HG03139 (cell line): ENCODE results near the gene SYNJ1.
"Not testable (repeated sequence)": the region's sequence is repeated elsewhere in the genome, so short reads cannot be mapped to it uniquely, and the experiment has no call there.

Experiments used
- ATAC-seq: cut with Tn5 transposase; IDR thresholded peaks from one replicate; pipeline ENCODE4 v1.9.1; 2021; ENCODE audit not compliant: unreplicated experiment

SYNJ1 gene

DNA sequence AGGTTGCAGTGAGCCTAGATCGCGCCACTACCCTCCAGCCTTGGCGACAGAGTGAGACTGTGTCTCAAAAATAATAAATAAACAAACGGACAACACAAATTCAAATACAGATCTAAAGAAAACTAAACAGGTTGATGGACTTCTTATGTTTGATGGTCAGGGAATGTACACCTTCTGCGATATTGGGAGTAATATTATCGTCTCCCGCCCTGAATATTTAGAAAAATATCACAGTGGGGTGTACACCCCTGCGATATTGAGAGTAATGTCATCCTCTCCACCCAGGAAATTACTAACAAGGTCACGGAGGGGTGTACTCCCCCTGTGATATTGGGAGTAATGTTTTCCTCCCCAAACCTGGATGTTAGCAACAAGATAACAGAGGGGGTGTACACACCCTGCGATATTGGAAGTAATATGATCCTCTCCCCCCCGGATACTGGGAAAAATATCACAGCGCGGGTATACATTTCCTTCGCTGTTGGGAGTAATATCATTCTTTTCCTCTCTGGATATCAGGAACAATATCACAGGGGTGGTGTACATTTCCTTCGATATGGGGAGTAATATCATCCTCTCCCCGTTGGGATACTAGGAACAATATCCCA lies 114.3 kb downstream of the SYNJ1 start:
- ATAC-seq: no peak

DNA sequence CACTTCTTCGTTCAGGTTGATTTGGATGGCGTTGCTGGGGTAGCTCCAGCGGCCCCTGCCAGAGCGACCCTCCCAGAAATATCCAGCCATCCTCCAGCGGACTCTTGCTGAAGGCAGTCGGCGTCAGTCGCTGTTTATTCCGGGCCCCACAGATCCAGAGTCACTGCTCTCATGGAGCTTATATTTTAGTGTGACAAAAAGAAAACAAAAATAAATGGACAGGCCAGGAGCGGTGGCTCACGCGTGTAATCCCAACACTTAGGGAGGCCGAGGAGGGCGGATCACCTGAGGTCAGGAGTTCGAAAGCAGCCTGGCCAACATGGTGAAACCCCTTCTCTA lies 114.8 kb downstream of the SYNJ1 start:
- ATAC-seq: no peak

DNA sequence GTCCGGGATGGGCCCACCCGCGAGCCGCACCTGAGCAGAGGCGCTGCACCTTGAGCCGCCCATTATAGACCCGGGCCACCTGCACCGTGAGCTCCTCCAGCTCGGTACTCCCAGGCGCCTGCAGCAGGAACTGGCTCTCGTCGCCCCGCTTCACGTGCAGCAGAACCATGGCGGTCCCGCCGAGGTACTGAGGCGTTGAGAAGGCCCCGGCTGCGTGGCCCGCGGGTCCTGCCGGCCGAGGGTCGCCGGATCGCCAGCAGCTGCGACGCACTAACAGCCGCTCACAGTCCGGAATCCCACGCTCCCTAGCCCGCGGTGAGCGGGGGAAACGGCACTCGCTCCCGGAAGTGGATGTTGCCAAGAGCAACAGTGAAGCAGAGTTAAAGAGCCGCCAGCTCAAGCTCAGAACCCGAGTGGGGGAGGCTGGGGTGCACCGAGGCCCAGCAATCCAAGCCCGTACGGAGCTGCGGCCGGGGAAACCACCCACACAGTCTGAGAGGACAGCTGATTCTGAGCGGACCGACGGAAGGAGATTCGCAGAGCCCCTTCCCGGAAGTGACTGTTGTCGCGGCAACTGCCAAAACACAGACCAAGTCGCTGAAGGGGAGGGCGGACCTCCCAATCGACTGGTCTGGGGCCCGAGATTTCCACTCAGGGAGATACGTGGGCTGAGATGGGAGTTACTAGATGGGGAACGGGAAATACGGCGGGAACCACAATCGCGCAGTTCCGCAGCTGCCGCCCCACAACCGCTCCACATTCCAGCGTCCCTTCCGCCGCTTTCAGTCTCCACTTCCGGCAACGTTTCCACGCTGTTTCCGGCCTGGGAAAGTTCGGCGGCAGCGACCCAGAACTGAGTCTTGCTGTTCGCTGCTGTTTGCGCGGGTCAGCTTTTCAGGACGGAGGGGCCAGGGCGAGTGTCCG lies 115.5 kb downstream of the SYNJ1 start, which contains the start of gene CFAP298:
CFAP298 (minus strand) TSS at position 303 of the 924 bp plus-strand sequence; CDS start at position 169, 134 bp downstream.
- peak; percentile 92 for ATAC-seq

DNA sequence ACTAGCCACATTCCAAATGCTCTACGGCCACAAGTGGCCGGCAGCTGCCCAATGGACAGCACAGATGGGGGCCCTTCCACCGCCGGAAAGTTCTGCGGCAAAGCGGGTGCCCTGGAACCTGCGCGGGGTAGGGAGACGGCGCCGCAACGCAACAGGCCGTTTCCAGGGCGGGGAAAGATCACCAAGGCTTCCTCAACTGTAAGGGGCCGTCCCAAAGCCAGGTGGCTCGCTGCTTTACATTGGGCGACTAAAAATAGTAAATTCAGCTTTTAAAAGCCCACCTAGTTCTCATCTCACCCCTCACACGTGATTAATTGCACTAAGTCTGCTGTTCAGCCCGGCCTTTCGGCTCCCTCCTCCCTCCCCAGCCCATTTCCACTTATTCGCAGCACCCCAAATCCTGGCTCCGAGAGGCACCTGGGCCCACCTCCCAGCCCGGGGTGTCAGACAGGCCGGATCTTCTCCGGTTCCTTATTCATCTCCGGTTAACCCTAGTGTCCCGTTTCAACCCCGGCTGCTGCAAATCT lies 116.3 kb downstream of the SYNJ1 start:
- ATAC-seq: no peak

DNA sequence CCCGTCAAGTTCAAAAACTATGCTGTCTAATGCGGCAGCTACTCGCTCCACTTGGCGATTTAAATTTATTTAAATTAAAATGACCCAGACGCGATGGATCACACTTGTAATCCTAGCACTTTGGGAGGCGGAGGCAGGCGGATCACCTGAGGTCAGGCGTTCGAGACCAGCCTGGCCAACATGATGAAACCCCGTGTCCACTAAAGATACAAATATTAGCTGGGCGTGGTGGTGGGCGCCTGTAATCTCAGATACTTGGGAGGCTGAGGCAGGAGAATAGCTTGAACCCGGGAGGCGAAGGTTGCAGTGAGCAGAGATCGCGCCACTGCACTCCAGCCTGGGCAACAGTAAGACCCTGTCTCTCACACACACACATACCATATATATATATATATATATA lies 116.9 kb downstream of the SYNJ1 start:
- not testable (repeated sequence) for ATAC-seq

DNA sequence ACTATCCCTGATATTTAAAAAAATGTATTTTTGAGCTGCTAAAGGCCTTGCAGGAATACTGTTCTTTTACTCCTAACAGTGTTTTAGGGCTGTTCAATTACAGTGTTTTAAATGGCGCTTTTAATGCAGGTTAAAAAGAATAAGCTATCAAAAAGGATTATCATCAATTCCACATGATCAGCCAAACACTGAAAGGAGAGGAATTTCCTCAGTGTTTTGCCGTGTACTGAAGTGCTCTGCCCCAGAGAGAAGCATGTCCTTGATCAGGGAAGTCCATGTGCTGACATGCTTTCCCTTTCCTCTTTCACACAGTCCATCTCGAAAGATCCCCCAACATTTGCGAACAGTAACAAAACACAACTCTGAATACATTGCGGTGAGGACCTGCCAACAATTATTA lies 119.0 kb downstream of the SYNJ1 start:
- ATAC-seq: no peak

DNA sequence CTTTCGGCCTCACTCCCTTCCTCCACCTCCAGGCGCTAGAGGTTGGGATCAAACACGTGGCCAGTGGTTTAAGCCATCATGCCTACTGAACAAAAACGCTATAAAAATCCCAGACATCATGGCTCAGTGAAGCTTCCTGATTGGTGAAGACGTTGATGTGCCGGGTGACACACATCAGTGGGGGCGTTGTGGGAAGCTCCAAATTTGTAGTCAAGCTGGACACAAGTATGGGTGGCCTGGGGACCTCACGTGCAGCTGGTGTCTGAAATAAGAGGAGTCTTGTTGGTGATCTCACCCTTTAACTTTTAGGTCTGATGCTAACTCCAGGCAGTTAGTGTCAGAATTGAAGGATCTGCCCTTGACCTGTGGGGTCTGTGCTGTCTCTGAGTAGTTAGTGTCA lies 122.3 kb downstream of the SYNJ1 start:
- ATAC-seq: no peak

DNA sequence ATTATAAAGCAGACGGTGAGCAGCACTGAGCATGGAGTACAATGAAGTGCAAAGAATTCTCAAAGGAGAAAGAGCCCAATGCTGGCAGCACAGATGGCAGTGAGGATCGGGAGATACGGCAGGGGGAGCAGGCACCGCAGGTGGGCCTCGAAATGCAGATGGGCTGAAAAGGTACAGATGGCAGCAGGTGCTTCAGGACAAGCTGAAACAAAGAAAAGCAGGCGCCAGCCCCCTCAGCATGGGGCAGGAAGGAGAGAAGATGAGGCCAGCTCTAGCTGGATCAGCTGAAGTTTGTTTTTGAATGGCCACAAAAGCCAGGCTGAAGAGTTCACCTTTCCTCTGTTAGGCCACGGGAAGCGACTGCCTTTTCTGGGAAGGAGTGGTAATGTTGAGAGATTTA lies 123.3 kb downstream of the SYNJ1 start:
- ATAC-seq: no peak

DNA sequence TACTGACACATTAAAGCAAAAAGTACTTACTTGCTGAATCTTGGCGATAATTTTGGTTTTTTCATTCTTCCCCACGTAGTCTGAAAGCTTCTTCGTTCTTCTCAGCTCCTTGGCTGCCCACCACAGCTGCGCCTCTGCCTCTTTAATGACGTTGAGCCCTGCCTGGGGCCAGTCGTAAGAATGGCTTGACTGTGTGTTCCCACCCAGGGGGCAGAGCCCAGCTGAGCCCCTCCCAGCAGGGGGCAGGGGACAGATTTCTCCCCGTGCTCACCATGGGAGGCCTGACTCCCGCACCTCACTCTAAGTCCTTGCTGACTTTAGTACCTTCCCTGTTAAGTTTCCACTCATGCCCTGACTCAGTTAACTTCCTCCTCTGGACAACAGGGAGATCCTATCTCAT lies 124.7 kb downstream of the SYNJ1 start:
- ATAC-seq: no peak

DNA sequence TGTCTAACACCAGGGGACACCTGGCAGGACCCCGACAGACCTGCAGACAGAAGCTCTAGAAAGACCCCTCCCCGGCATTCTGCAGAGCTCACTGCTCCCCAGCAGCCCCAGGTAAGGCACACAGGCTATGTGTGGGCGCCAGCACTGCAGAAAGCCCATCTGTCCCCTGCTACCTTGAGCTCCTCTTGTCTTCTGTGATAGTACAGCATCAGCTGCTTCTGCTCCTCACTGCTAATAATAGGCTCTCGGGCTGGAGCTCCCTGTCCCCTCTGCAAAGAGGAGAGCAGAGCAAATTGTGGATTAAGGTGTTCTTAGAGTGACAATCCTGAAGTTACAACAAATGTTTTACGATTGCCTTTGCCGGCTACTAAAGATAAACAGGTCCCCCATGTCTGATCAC lies 125.7 kb downstream of the SYNJ1 start:
- no peak for ATAC-seq

DNA sequence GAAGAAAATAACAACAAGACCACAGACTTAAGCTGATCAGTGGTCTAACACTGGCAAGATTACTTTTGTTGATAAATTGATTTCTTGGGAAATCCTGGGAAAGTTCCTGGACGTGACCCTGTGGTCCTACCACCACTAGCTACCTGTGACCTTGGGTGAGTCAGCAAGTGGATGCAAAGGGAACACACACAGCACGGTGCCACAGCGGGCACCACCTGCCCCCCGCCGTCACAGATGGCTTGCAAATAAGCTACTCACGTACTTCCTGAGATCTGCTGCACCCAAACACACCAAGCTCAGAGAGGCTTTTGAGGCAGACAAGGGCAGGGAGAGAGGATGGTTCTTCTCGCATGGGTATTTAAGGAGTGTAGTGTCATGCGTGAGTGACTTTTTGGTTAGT lies 128.3 kb downstream of the SYNJ1 start:
- ATAC-seq: no peak

DNA sequence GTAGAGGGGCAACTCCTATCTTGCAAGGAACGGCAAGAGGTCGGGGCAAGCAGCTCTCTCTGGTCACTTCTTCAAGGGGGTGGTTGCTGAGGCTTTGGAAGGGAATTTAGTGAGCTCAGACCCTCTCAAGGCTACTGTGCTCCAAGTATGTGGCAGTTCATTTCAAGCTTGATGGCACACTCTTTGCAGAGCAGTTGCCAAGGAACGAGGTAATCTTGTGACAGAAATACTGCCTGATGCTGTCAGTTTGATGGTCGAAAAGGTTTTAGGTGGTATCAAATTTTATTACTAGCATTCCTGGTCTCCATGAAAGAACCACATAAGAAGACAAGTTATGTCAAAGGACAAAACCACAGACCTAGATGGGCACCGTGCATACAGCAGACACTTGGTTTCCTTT lies 128.7 kb downstream of the SYNJ1 start:
- ATAC-seq: no peak

DNA sequence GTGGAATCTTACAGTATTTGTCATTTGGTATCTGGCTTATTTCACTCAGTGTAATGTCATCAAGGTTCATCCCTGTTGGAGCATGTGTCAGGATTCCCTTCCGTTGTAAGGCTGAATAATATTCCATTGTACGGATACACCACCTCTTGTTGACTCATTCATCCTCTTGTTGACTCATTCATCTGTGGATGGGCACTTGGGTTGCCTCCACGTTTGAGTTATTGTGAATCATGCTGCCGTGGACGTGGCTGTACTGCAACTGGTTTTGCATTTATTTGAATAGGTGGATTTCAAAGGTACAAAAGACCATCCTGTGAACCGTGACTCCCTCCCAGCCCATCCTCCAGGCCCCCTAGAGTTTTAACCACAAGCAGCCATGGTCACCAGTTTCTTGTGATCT lies 130.6 kb downstream of the SYNJ1 start:
- ATAC-seq: no peak

DNA sequence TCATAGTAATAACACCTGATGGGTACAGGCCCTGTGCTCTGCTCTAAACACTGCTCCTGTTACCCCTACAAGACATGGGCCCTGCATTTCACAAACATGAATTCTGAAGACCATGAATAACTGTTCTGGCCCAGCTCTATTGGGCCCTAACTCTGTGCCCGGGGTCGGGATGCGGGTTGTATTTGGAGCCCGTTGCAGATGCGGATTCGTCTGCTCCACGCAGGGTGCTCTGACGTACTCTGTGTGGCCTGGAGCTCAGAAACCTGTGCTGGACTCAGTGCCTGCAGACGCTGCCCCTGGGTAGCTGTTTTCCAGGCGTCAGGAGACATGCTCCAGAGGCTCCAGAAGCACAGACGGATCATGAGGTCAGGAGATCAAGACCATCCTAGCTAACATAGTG lies 132.4 kb downstream of the SYNJ1 start:
- ATAC-seq: no peak

DNA sequence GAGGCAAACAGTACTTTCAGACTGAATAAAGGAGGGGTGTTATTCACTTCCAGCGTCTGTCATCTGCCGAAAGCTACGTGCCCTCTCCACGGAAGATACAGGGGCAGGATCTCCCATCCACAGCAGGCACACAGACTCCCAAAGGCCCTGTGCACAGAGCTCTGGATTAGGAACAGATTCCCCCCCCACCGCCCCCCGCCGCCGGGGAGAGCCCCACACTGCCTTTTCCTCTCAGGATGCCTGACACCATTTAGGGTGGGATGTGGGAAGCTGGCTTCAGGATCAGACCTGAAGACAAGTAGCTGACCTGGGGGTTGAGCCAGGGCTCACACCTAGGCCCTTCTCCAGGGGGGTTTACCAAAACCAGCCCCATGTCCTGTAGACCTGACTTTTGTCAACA lies 134.1 kb downstream of the SYNJ1 start:
- ATAC-seq: no peak

DNA sequence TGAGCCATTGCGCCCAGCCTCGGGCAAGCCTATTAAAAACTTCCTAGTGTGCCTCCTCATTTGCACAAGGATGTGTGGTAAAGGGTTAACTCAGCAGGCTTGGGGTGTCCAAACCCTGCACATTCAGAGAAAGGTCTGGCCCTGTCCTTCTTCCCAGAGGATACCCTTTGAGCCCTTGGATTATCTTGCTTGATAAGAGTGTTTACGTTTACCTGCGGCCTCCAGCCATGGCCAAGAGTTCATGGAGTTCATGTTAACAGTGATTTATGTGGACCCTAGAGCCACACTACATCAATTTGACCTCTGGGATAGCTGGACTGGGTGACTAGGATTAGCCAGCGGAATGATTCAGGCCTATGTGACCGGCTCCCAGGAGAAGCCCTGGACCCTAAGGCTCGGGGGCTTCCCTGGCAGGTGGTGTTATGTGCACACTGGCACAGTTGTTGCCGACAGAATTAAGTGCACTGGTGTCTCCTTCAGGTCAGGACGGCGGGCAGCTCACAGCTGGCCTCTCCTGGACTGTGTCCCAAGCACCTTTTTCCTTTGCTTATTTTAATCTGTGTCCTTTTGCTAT lies 134.8 kb downstream of the SYNJ1 start:
- no peak for ATAC-seq

DNA sequence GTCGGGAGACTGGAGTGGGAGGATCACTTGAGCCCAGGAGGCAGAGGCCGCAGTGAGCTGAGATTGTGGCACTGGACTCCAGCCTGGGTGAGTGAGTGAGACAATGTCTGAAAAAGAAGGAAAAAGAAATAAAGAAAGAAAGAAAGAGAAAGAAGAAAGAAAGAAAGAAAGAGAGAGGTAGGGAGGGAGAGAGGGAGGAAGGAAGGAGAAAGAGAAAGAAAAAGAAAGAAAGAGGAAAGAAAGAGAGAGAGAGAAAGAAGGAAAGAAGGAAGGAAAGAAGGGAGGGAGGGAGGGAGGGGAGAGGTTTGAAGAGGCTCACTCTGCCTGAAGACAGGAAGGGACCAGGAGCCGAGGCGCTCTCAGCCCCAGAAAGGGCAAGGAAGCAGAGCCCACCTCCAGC lies 137.7 kb downstream of the SYNJ1 start:
- ATAC-seq: no peak

DNA sequence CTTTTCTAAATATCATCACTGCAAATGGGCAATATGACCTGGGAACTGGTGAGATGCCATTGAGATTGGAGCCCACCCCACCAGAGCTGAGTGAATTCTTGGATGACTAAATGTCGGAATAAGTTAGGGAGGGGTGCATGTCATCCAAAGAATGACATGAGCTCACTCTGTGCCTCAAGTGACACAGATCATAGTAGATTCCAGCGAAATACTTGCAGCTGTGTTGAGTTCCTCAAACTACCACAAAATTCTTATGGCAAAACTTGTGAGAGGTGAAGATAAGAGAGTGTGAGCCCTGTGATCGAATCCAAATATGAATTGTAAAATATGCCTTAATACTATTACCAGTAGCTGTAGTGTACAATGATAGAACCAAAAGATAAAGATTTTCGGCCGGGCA lies 140.2 kb downstream of the SYNJ1 start:
- ATAC-seq: no peak

DNA sequence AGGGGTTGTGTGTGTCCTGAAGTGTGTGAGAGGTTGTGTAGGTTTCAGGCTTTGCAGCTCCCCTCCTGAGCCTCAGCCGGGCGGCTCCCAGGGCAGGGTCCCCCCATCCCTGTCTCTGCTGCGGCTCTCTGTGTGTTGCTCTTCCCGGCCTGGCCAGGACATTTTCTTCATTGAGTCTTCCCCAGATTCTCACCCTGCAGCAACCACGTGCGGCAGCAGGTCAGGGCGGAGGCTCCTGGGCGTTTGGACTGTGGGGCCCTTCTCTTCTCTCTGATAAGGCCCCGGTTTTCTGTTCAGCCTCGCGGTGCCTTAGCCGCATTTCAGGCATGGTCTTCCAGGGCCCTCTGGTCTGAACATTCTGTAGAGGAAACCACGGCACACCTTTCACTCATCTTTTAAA lies 140.7 kb downstream of the SYNJ1 start:
- ATAC-seq: no peak

DNA sequence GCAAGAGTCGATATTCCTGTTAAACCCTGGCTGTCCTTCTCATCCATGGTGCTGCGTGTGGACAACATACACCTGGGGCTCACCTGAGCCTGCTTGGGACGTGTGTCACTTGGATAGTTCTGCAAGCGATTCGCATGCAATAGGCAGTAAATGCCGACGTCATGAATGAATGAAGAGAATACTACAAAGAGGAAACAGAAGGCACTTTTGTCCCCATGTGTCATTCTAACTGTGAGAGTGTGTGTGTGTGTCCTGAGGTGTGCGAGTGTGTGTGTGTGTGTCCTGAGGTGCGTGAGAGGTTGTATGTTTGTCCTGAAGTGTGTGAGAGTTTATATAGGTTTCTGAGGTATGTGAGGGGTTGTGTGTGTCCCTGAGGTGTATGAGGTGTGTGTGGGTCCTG lies 141.8 kb downstream of the SYNJ1 start:
- no peak for ATAC-seq

DNA sequence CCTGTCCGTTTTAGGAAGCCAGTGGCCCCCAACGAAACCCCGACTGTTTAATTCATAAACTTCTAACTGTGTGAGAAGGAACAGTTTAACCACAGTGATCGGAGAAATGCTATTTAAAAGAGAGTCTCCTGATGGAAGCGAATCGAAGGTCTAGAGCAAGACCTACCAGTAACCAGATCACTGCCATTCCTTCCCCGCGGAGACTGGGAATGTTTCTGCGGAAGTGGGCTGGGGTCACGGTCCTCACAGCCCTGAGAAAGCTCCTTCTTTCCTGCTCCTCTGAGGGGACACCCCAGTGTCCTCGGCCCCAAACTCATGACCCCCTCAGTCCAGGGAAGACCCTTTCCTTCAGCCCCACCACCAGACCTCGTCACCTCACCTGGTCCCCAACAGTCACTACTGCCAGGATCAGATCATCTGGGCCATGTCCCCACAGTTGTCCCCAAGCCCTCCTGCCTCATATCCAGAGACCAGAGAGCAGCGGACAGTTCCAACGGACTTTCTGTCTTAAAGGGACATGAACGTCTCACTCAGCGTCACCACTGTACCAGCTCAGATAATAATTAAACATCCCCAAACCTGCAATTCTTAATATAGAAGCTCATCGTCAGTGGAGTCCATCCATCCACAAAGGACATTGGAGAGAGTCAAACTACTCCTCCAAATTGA lies 142.6 kb downstream of the SYNJ1 start, which contains the start of gene TCP10L:
TCP10L (minus strand) TSS at position 482 of the 669 bp plus-strand sequence. CDS start 1,219 bp downstream, outside the sequence.
- no peak for ATAC-seq
